ENCODE results near the gene NAV2. TPM values are rescaled to one million over a fixed set of nuclear protein-coding genes. Genes with fewer than 3 reads are reported as not detected.

Gene NAV2
- total and polyA plus RNA-seq, 2 experiments from 2014 or later: 26.0 to 45.0 TPM

- no peak for TF ChIP-seq EZH2phosphoT487 (IDR thresholded peaks at IDR 0.05; ENCODE audit: unreplicated experiment)
- no peak for TF ChIP-seq ZNF331 (CRISPR knock-in tag; IDR thresholded peaks at IDR 0.05; ENCODE audit: low read depth)
- TF ChIP-seq REST (IDR thresholded peaks at IDR 0.05; ENCODE audit: unreplicated experiment): no peak
- no peak for TF ChIP-seq CTCF (conservative IDR thresholded peaks at IDR 0.05; ENCODE audit: low read depth in 2 of 2)
- no peak for TF ChIP-seq ETS1 (IDR thresholded peaks at IDR 0.05)
- no peak for TF ChIP-seq NANOG (IDR thresholded peaks at IDR 0.05; ENCODE audit: borderline replicate concordance)
These were observed 37.8 kb upstream of the NAV2 start (continued) for GRCh38 chr11:19674836-19675235.

- H3K4me2 ChIP-seq: no peak overlapping the region
- no peaks in the 10 kb centered on the region for H3K9me3 Mint-ChIP-seq
- no peaks in the 10 kb centered on the region for H3K36me3 ChIP-seq (ENCODE audit: insufficient read depth)
- no peak overlapping the region for H3K4me3 Mint-ChIP-seq
- H3K27ac ChIP-seq (ENCODE audit: low read depth): no peak overlapping the region
- H2AFZ ChIP-seq: no peak overlapping the region
- peaks cover 20% of the 10 kb centered on the region for H3K4me1 ChIP-seq (ENCODE audit: insufficient read depth)
- no peaks in the 10 kb centered on the region for H3K79me2 ChIP-seq (replicated peaks; ENCODE audit: insufficient read depth)
- TF ChIP-seq STAT1 (IDR thresholded peaks at IDR 0.05; ENCODE audit: unreplicated experiment) (no peak), ZNF114 (CRISPR knock-in tag; IDR thresholded peaks at IDR 0.05) (no peak)
- peaks cover 13% of the 10 kb centered on the region for H3K27me3 Mint-ChIP-seq (ENCODE audit: insufficient read depth, low read depth, poor library complexity)
- peaks cover 3% of the 10 kb centered on the region; the same call in 1 of the 2 replicates for H3F3A ChIP-seq (replicated peaks; ENCODE audit: low read depth)
- H3K4me3 ChIP-seq: no peak overlapping the region
- no peaks in the 10 kb centered on the region for H3K27me3 ChIP-seq (ENCODE audit: insufficient read depth)
- no peaks in the 10 kb centered on the region for H3K9me2 ChIP-seq (ENCODE audit: insufficient read depth)
- H4K20me1 ChIP-seq (replicated peaks; ENCODE audit: insufficient read depth): no peaks in the 10 kb centered on the region
- DNase-seq (ENCODE audit: low spot score) (no peak), ATAC-seq (no peak)
- H3K36me3 Mint-ChIP-seq (ENCODE audit: low read depth): no peaks in the 10 kb centered on the region
- H3K27ac Mint-ChIP-seq: no peak overlapping the region
- peaks cover 47% of the 10 kb centered on the region for H3K4me1 Mint-ChIP-seq
These were observed 37.2 kb upstream of the NAV2 start for GRCh38 chr11:19675397-19675796.

All from GM23338 (cell line).